HepG2 (cell line): Measurements from ENCODE around the gene COL26A1. TPM values are rescaled to one million over a fixed set of nuclear protein-coding genes. Genes with fewer than 3 reads are reported as not detected.

ENCODE experiments used
- ATAC-seq: fragments of 200-7000 bp; cut with Tn5 transposase; 3 replicates; pipeline ENCODE4 v1.9.1; 2020; ENCODE audit warnings: mild to moderate bottlenecking, moderate library complexity
- BruUV-seq: library from RNA; stranded (reverse); fragments of 400-500 nt; replicated peaks from 2 replicates; lab custom pipeline; 2021; lab: Mats Ljungman, UMichigan
- CTCF ChIA-PET: fragments of 300-600 bp; formaldehyde crosslinking; extraction: SDS; loops from one replicate; lab custom pipeline; 2021; ENCODE audit warnings: low total read pairs, inconsistent platforms, low intra/inter-chr PET ratio; lab: Yijun Ruan, JAX
- POLR2A ChIA-PET: fragments of 350-600 bp; sonication (Branson Sonifier 250); formaldehyde crosslinking; loops from one replicate; lab custom pipeline; 2020; ENCODE audit warnings: antibody characterized with exemption, inconsistent platforms; lab: Yijun Ruan, JAX
- DNase-seq: peaks from one replicate; pipeline ENCODE4 v3.0.0-alpha.2; 2015; ENCODE audit warnings: low spot score
- FAIRE-seq: peaks from 3 replicates; lab custom pipeline; 2011; peaks lifted over from hg19 to GRCh38; lab: Jason Lieb, UNC
- H2AFZ ChIP-seq: one replicate; pipeline ENCODE4 v1.6.1; 2011; ENCODE audit warnings: low read length, inconsistent platforms
- H3K27ac ChIP-seq: fragments of 300-600 bp; 3 replicates; pipeline ENCODE4 v1.8.0; 2011; ENCODE audit warnings: mixed run types, mild to moderate bottlenecking, mixed read lengths, low read length, inconsistent platforms; ENCODE audit not compliant: insufficient read depth; ENCODE audit errors: extremely low read length
- H3K27me3 ChIP-seq, 2 experiments: fragments of 200-600 bp in 1 of 2; 2 replicates in 1 of 2; 3 replicates in 1 of 2; pipeline versions ENCODE4 v1.6.0 to v1.8.0; 2011; ENCODE audit warnings: low read length in 2 of 2, mild to moderate bottlenecking in 2 of 2, moderate library complexity in 2 of 2, inconsistent platforms in 1 of 2; ENCODE audit not compliant: insufficient read depth in 2 of 2, control insufficient read depth in 1 of 2
- H3K36me3 ChIP-seq, 2 experiments: fragments of 200-600 bp in 1 of 2; replicated peaks in 1 of 2; 2 replicates in 1 of 2; 3 replicates in 1 of 2; pipeline versions ENCODE4 v1.5.1 to v1.8.0; 2011; ENCODE audit warnings: low read length in 2 of 2, inconsistent platforms in 1 of 2; ENCODE audit not compliant: insufficient read depth in 2 of 2, control insufficient read depth in 1 of 2
- H3K4me1 ChIP-seq: 2 replicates; pipeline ENCODE4 v1.5.1; 2012; ENCODE audit warnings: low read length, inconsistent platforms; ENCODE audit not compliant: insufficient read depth
- H3K4me2 ChIP-seq: 2 replicates; pipeline ENCODE4 v1.6.0; 2011; ENCODE audit warnings: low read depth, low read length, inconsistent platforms
- H3K4me3 ChIP-seq, 3 experiments: fragments of 200-600 bp in 1 of 3; sonication (generic), shearing (Covaris generic) in 1 of 3; replicated peaks in 1 of 3; 2 replicates each; pipeline ENCODE4 v1.5.1; 2011 to 2016; ENCODE audit warnings: low read length in 3 of 3, inconsistent platforms in 2 of 3, low read depth in 2 of 3, mild to moderate bottlenecking in 2 of 3, control low read depth in 1 of 3, mixed read lengths in 1 of 3; ENCODE audit not compliant: insufficient read depth in 1 of 3
- H3K79me2 ChIP-seq: one replicate; pipeline ENCODE4 v1.6.1; 2011; ENCODE audit warnings: low read length, inconsistent platforms; ENCODE audit not compliant: insufficient read depth
- H3K9ac ChIP-seq: 2 replicates; pipeline ENCODE4 v1.6.0; 2011; ENCODE audit warnings: mild to moderate bottlenecking, low read depth, low read length, inconsistent platforms; ENCODE audit not compliant: insufficient read depth
- H3K9me3 ChIP-seq: 2 replicates; pipeline ENCODE4 v1.5.1; 2012; ENCODE audit warnings: mild to moderate bottlenecking, low read length
- H4K20me1 ChIP-seq: 2 replicates; pipeline ENCODE4 v1.6.0; 2011; ENCODE audit warnings: inconsistent platforms, mild to moderate bottlenecking, low read length, moderate library complexity; ENCODE audit not compliant: insufficient read depth
- ATF7 ChIP-seq, 2 experiments: fragments of 450-650 bp in 1 of 2; sonication (generic) in 1 of 2; formaldehyde crosslinking in 1 of 2; IDR thresholded peaks; 2 replicates each; pipeline versions ENCODE4 v1.4.0 to v1.6.1; 2016 to 2020; ENCODE audit warnings: antibody characterized with exemption in 1 of 2, mild to moderate bottlenecking in 1 of 2, missing genetic modification reagents in 1 of 2
- ELF3 ChIP-seq: IDR thresholded peaks from 2 replicates; pipeline ENCODE4 v1.6.1; 2016; ENCODE audit warnings: missing genetic modification reagents, missing compliant biosample characterization
- ISX ChIP-seq: sonication (generic); formaldehyde crosslinking; conservative IDR thresholded peaks from 2 replicates; pipeline ENCODE4 v1.5.0; 2020; ENCODE audit warnings: missing genetic modification reagents
- MED13 ChIP-seq: sonication (generic); formaldehyde crosslinking; IDR thresholded peaks from 2 replicates; pipeline ENCODE4 v1.5.0; 2020; ENCODE audit warnings: missing genetic modification reagents
- MYPOP ChIP-seq: sonication (generic); formaldehyde crosslinking; IDR thresholded peaks from 2 replicates; pipeline ENCODE4 v1.8.1; 2023; ENCODE audit warnings: mild to moderate bottlenecking, moderate library complexity, missing genetic modification reagents
- NR1H2 ChIP-seq: sonication (generic); formaldehyde crosslinking; IDR thresholded peaks from 2 replicates; pipeline ENCODE4 v1.8.1; 2022; ENCODE audit warnings: low read depth, missing genetic modification reagents, borderline replicate concordance
- NR3C1 ChIP-seq: sonication (generic); formaldehyde crosslinking; IDR thresholded peaks from 2 replicates; pipeline ENCODE4 v1.4.0; 2020; ENCODE audit warnings: missing genetic modification reagents
- SMAD3 ChIP-seq: sonication (generic); formaldehyde crosslinking; IDR thresholded peaks from 2 replicates; pipeline ENCODE4 v1.4.0; 2020; ENCODE audit warnings: missing genetic modification reagents
- SOX5 ChIP-seq: IDR thresholded peaks from 2 replicates; pipeline ENCODE4 v1.6.1; 2016; ENCODE audit warnings: borderline replicate concordance
- ZBTB7B ChIP-seq: sonication (generic); formaldehyde crosslinking; IDR thresholded peaks from 2 replicates; pipeline ENCODE4 v1.4.0; 2020; ENCODE audit warnings: missing genetic modification reagents
- ZNF547 ChIP-seq: sonication (generic); formaldehyde crosslinking; IDR thresholded peaks from 2 replicates; pipeline ENCODE4 v1.5.1; 2020; ENCODE audit warnings: mild to moderate bottlenecking, missing genetic modification reagents
- ZNF552 ChIP-seq: sonication (generic); formaldehyde crosslinking; IDR thresholded peaks from 2 replicates; pipeline ENCODE4 v1.9.0; 2022; ENCODE audit warnings: missing genetic modification reagents, mild to moderate bottlenecking, borderline replicate concordance
- ZNF747 ChIP-seq: sonication (generic); formaldehyde crosslinking; IDR thresholded peaks from 2 replicates; pipeline ENCODE4 v1.8.1; 2023; ENCODE audit warnings: missing genetic modification reagents, mild to moderate bottlenecking, borderline replicate concordance
- WGBS: methylation state at CpG from one replicate; pipeline ENCODE4 v1.1.6; 2017; ENCODE audit warnings: low lambda C conversion rate; 5-methylcytosine and 5-hydroxymethylcytosine counted together
- in situ Hi-C: cut with HindIII; loops from 2 replicates; pipeline ENCODE4 v1.10.0; 2017; ENCODE audit warnings: low pct_unique_long_range_greater_than_20kb; ENCODE audit not compliant: extremely low pct_ligation_motif_present
- intact Hi-C: fragments of 100-400 bp; cut with micrococcal nuclease; formaldehyde crosslinking; loops from one replicate; pipeline ENCODE4 v1.10.0; 2022; ENCODE audit not compliant: unreplicated experiment
- polyA plus RNA-seq, 8 experiments: library from polyadenylated mRNA; depleted of rRNA in 3 of 8; stranded (reverse) in 7 of 8; unstranded in 1 of 8; fragments of >200 nt; fragmentation: Illumina TruSeq in 4 of 8; extraction: Trizol in 4 of 8; gene quantifications; 2 replicates each; pipeline versions ENCODE4 v1.2.1 to v1.2.3, GENCODE V29; 2011 to 2016; ENCODE audit warnings: low read depth in 4 of 8, missing spikeins in 1 of 8, mixed read lengths in 1 of 8; ENCODE audit not compliant: insufficient read depth in 1 of 8
- total RNA-seq, 5 experiments: library from RNA; depleted of rRNA; stranded (reverse); fragments of >200 nt; fragmentation: Illumina TruSeq; extraction: Trizol; gene quantifications; 2 replicates each; pipeline ENCODE4 v1.2.3, GENCODE V29; 2016; ENCODE audit warnings: low read depth in 1 of 5
- TF ChIP-seq, protein P1 (sequence below): sonication (generic); formaldehyde crosslinking; IDR thresholded peaks from 2 replicates; pipeline ENCODE4 v1.5.0; 2020; ENCODE audit warnings: missing genetic modification reagents

COL26A1 gene
- total and polyA plus RNA-seq, 2 of the 13 experiments (the other 11 are each of a cell fraction or from before 2014, with no cell fraction given) = 7.8 to 9.2 TPM

DNA sequence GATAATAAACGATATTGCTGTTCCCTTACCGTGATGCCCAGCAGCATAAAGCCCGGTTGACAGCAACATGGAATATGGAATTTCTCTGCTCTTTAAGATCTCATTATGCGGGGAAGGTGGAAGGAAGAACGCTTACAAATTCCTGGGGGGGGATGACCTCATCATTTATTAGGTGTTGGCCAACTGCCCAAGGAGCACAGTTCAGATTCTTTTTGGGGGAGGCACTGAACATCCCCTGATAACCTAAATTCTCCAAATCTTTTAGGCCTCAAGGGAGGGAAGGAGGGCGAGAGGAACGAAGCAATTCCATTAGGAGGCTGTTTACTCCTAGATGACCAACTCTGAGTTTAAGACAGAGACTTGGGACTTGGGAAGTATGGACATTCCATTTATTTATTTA is 5.2 kb upstream of the COL26A1 start:
- H3K4me3 ChIP-seq = no peak overlapping the region
- no peaks in the 10 kb centered on the region for H3K79me2 ChIP-seq
- intact Hi-C loops = no loop called here
- no peaks in the 10 kb centered on the region for H4K20me1 ChIP-seq
- no peak overlapping the region for H3K9ac ChIP-seq
- ATAC-seq = no peak
- no TSS peak for BruUV-seq
- peak; percentile 59 for TF ChIP-seq ATF7 (IDR thresholded peaks at IDR 0.05)
- no peak for TF ChIP-seq ATF7 (CRISPR knock-in tag; IDR thresholded peaks at IDR 0.05)
- TF ChIP-seq ZNF747 (CRISPR knock-in tag) = no peak
- TF ChIP-seq, all 625 proteins: peak for 1
- ChIA-PET POLR2A (interaction anchor here (1.1 kb wide), 1 partner anchor 44 kb away, joined by 3 read pairs; no protein-coding TSS in a partner anchor), CTCF (no interaction called here)
- H3K27me3 ChIP-seq = peaks cover under 1 to 4% of the 10 kb centered on the region in 2 experiments; a peak in 2 of 5 replicates
- FAIRE-seq (no peak), DNase-seq (no peak)
- no peak overlapping the region for H2AFZ ChIP-seq
- no peaks in the 10 kb centered on the region for H3K9me3 ChIP-seq
- H3K27ac ChIP-seq = no peak overlapping the region
- 83% methylated on average over 7 of the region's 7 CpGs for WGBS
- peaks cover 29% of the 10 kb centered on the region for H3K4me1 ChIP-seq
- H3K4me2 ChIP-seq = 0 out of 2 replicates have a peak overlapping the region, but pooled peaks have one; percentile 7
- in situ Hi-C loops = no loop called here
- H3K36me3 ChIP-seq = no peaks in the 10 kb centered on the region

DNA sequence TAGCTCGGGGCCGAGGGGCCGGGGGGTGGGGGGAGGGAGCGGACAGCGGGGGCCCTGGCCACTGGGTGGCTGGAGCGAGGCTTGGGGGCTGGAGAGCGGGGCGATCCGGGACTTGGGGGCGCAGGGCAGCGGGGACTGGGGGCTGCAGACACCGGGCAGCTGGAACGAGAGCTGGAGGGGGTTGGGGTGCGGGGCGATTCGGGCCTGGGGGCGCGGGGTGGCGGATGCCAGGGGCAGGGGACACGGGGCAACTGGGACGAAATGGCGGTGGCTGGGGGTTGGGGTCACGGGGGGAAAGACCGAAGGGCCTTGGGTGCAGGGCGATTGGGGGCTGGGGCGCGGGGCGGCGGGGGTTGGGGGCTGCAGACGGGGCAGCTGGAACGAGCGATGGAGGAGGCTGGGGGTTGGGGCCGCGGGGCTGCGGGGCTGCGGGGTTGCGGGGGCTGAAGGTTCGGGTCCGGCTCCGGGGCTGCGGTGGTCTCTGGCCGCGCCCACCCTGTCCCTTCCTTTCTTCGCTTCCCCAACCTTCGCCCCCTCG is 590 bp downstream of the COL26A1 start:
- Histone ChIP-seq H3K4me1 (peaks cover 23% of the 10 kb centered on the region), H3K9ac (peak overlapping the region; percentile 78), H4K20me1 (no peaks in the 10 kb centered on the region), H3K27me3 (peaks cover 1 to 5% of the 10 kb centered on the region in 2 experiments; a peak in 3 of 5 replicates), H3K4me3 (peak overlapping the region; percentile 60 to 84 (median 75); a peak in 5 of 6 replicates), H2AFZ (no peak overlapping the region), H3K79me2 (no peaks in the 10 kb centered on the region), H3K4me2 (peak overlapping the region; percentile 87), H3K9me3 (no peaks in the 10 kb centered on the region), H3K27ac (peak overlapping the region; percentile 66), H3K36me3 (no peaks in the 10 kb centered on the region)
- ChIA-PET CTCF (interaction anchor here (1.5 to 2.2 kb wide), 3 partner anchors 48 to 144 kb away, joined by 10 to 20 read pairs (median 12); no protein-coding TSS in a partner anchor), POLR2A (interaction anchor here (0.9 kb wide), 1 partner anchor 54 kb away, joined by 3 read pairs; no protein-coding TSS in a partner anchor)
- ATAC-seq (peak; percentile 27), FAIRE-seq (no peak), DNase-seq (no peak)
- in situ Hi-C loops = no loop called here
- WGBS = 2% methylated on average over 23 of the region's 46 CpGs
- intact Hi-C loops = no loop called here
- TF ChIP-seq, protein P1, sequence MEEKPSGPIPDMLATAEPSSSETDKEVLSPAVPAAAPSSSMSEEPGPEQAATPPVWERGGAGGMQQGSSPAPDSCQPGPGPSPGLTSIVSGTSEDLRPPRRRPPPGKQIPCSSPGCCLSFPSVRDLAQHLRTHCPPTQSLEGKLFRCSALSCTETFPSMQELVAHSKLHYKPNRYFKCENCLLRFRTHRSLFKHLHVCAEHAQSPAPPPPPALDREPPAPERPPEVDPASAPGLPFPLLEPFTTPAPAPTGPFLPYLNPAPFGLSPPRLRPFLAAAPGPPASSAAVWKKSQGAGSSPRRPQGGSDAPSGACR (CRISPR knock-in tag) = no peak
- TF ChIP-seq ZNF552 (CRISPR knock-in tag) (no peak), ISX (no peak), ZBTB7B (CRISPR knock-in tag) (no peak), MYPOP (no peak), SOX5 (CRISPR knock-in tag) (no peak), ELF3 (CRISPR knock-in tag) (no peak), MED13 (CRISPR knock-in tag) (no peak), ZNF547 (CRISPR knock-in tag) (no peak), NR3C1 (CRISPR knock-in tag) (no peak), NR1H2 (CRISPR knock-in tag) (no peak), SMAD3 (CRISPR knock-in tag) (no peak)
- BruUV-seq = no TSS peak
